Parathyroid adenoma (tissue), 2 donors: Measurements from ENCODE around the gene RHOV.

Experiments used
- H2AFZ ChIP-seq: fragments of 300-600 bp; sonication (generic); one replicate; pipeline ENCODE4 v1.7.0; 2017; ENCODE audit warnings: antibody characterized with exemption, mild to moderate bottlenecking
- H3K27ac ChIP-seq: fragments of 300-600 bp; sonication (generic); one replicate; pipeline ENCODE4 v1.7.0; 2017
- H3K27me3 ChIP-seq: fragments of 300-600 bp; sonication (generic); one replicate; pipeline ENCODE4 v1.7.0; 2017; ENCODE audit warnings: low read length; ENCODE audit not compliant: control insufficient read depth, insufficient read depth
- H3K36me3 ChIP-seq: fragments of 300-600 bp; sonication (generic); one replicate; pipeline ENCODE4 v1.7.0; 2017; ENCODE audit warnings: low read length; ENCODE audit not compliant: control insufficient read depth, insufficient read depth
- H3K4me1 ChIP-seq: fragments of 300-600 bp; sonication (generic); one replicate; pipeline ENCODE4 v1.7.0; 2017; ENCODE audit warnings: control low read depth
- H3K4me2 ChIP-seq: fragments of 300-600 bp; sonication (generic); one replicate; pipeline ENCODE4 v1.7.0; 2017; ENCODE audit warnings: low read length
- H3K4me3 ChIP-seq: fragments of 300-600 bp; sonication (generic); one replicate; pipeline ENCODE4 v1.7.0; 2017; ENCODE audit warnings: low read depth, low read length
- H3K79me2 ChIP-seq: fragments of 300-600 bp; sonication (generic); one replicate; pipeline ENCODE4 v1.7.0; 2017; ENCODE audit warnings: control low read depth
- H3K9ac ChIP-seq: fragments of 300-600 bp; sonication (generic); one replicate; pipeline ENCODE4 v1.7.0; 2017; ENCODE audit warnings: mild to moderate bottlenecking
- H3K9me3 ChIP-seq: fragments of 300-600 bp; sonication (generic); one replicate; pipeline ENCODE4 v1.7.0; 2017; ENCODE audit warnings: low read length; ENCODE audit not compliant: control insufficient read depth
- CTCF ChIP-seq: fragments of 300-600 bp; sonication (generic); IDR thresholded peaks from one replicate; pipeline ENCODE4 v1.7.0; 2017; ENCODE audit warnings: antibody characterized with exemption, mild to moderate bottlenecking
- donor health status: primary hyperparathyroidism.

The RHOV gene

GRCh38 chr15:40906091-40906990, 32.3 kb upstream of the RHOV start:
- H2AFZ ChIP-seq: peak overlapping the region; percentile 75
- TF ChIP-seq CTCF: peak; percentile 70

GRCh38 chr15:40904552-40905201, 30.6 kb upstream of the RHOV start:
- TF ChIP-seq CTCF: no peak
- H3K79me2 ChIP-seq: no peaks in the 10 kb centered on the region
- no peak overlapping the region for H3K4me3 ChIP-seq
- no peak overlapping the region for H3K27ac ChIP-seq
- no peak overlapping the region for H3K4me2 ChIP-seq
- no peaks in the 10 kb centered on the region for H3K4me1 ChIP-seq
- H2AFZ ChIP-seq: no peak overlapping the region
- no peaks in the 10 kb centered on the region for H3K9me3 ChIP-seq
- no peaks in the 10 kb centered on the region for H3K27me3 ChIP-seq
- H3K36me3 ChIP-seq: no peaks in the 10 kb centered on the region
- H3K9ac ChIP-seq: no peak overlapping the region

More at GRCh38 chr15:40906091-40906990, 32.3 kb upstream of the RHOV start:
- Histone ChIP-seq H3K9me3 (no peaks in the 10 kb centered on the region), H3K4me1 (no peaks in the 10 kb centered on the region), H3K36me3 (no peaks in the 10 kb centered on the region), H3K4me2 (peak overlapping the region; percentile 86), H3K27me3 (no peaks in the 10 kb centered on the region), H3K27ac (peak overlapping the region; percentile 74), H3K4me3 (peak overlapping the region; percentile 49), H3K79me2 (no peaks in the 10 kb centered on the region), H3K9ac (no peak overlapping the region)

GRCh38 chr15:40902605-40903561, 28.8 kb upstream of the RHOV start:
- no peak overlapping the region for H3K9ac ChIP-seq
- H3K4me3 ChIP-seq: no peak overlapping the region
- H3K4me1 ChIP-seq: no peaks in the 10 kb centered on the region
- no peaks in the 10 kb centered on the region for H3K36me3 ChIP-seq
- H3K4me2 ChIP-seq: no peak overlapping the region
- no peak overlapping the region for H2AFZ ChIP-seq
- no peaks in the 10 kb centered on the region for H3K27me3 ChIP-seq
- H3K27ac ChIP-seq: no peak overlapping the region
- H3K9me3 ChIP-seq: no peaks in the 10 kb centered on the region
- no peak for TF ChIP-seq CTCF
- H3K79me2 ChIP-seq: no peaks in the 10 kb centered on the region

- no peaks in the 10 kb centered on the region for H3K9me3 ChIP-seq
- H3K4me2 ChIP-seq: no peak overlapping the region
- H2AFZ ChIP-seq: no peak overlapping the region
- H3K27me3 ChIP-seq: no peaks in the 10 kb centered on the region
- H3K27ac ChIP-seq: no peak overlapping the region
- H3K4me1 ChIP-seq: no peaks in the 10 kb centered on the region
- H3K4me3 ChIP-seq: no peak overlapping the region
- no peak for TF ChIP-seq CTCF
- no peaks in the 10 kb centered on the region for H3K36me3 ChIP-seq
- no peaks in the 10 kb centered on the region for H3K79me2 ChIP-seq
- H3K9ac ChIP-seq: no peak overlapping the region
These were observed 27.0 kb upstream of the RHOV start for GRCh38 chr15:40901053-40901443.
